ENCODE measurements around the gene ARHGAP12. TPM values are rescaled to one million over a fixed set of nuclear protein-coding genes. Genes with fewer than 3 reads are reported as not detected.
"Not testable (repeated sequence)": the region's sequence is repeated elsewhere in the genome, so short reads cannot be mapped to it uniquely, and the experiment has no call there.

The ARHGAP12 gene
- total RNA-seq, 1 donor from 2014 or later, result 21.7 TPM

- DNase-seq (ENCODE audit: low spot score), result no peak
- intact Hi-C loops (cut with DNase I), result no loop called here
Measured at GRCh38 chr10:31897506-31897905, 31.1 kb downstream of the ARHGAP12 start.

- no peak for DNase-seq (ENCODE audit: low spot score)
- intact Hi-C loops (cut with DNase I), result no loop called here
Measured at GRCh38 chr10:31896968-31897384, 31.7 kb downstream of the ARHGAP12 start.

- intact Hi-C loops (cut with DNase I); DNase-seq (ENCODE audit: low spot score): not testable (repeated sequence)
Measured at GRCh38 chr10:31895722-31896121, 32.9 kb downstream of the ARHGAP12 start.

GRCh38 chr10:31888442-31888841 is 40.2 kb downstream of the ARHGAP12 start:
- DNase-seq (ENCODE audit: low spot score), result no peak
- intact Hi-C loops (cut with DNase I), result no loop called here

GRCh38 chr10:31887850-31888249 is 40.8 kb downstream of the ARHGAP12 start:
- intact Hi-C loops (cut with DNase I), result no loop called here
- DNase-seq (ENCODE audit: low spot score), result no peak

- intact Hi-C loops (cut with DNase I), result no loop called here
Measured at GRCh38 chr10:31886885-31887284, 41.7 kb downstream of the ARHGAP12 start.

GRCh38 chr10:31885971-31886370 is 42.7 kb downstream of the ARHGAP12 start:
- intact Hi-C loops (cut with DNase I), result no loop called here
- no peak for DNase-seq (ENCODE audit: low spot score)

More at GRCh38 chr10:31886885-31887284, 41.7 kb downstream of the ARHGAP12 start:
- no peak for DNase-seq (ENCODE audit: low spot score)

- no peak for DNase-seq (ENCODE audit: low spot score)
- intact Hi-C loops (cut with DNase I), result no loop called here
Measured at GRCh38 chr10:31884386-31884785, 44.2 kb downstream of the ARHGAP12 start.

- DNase-seq (ENCODE audit: low spot score), result no peak
- intact Hi-C loops (cut with DNase I), result no loop called here
Measured at GRCh38 chr10:31883397-31883796, 45.2 kb downstream of the ARHGAP12 start.

GRCh38 chr10:31878486-31878885 is 50.1 kb downstream of the ARHGAP12 start:
- intact Hi-C loops (cut with DNase I), result no loop called here
- no peak for DNase-seq (ENCODE audit: low spot score)

GRCh38 chr10:31876652-31877352 is 51.8 kb downstream of the ARHGAP12 start:
- intact Hi-C loops (cut with DNase I), result no loop called here
- DNase-seq (ENCODE audit: low spot score), result no peak

GRCh38 chr10:31875608-31876007 is 53.0 kb downstream of the ARHGAP12 start:
- intact Hi-C loops (cut with DNase I), result no loop called here
- DNase-seq (ENCODE audit: low spot score), result no peak

GRCh38 chr10:31873724-31874123 is 54.9 kb downstream of the ARHGAP12 start:
- intact Hi-C loops (cut with DNase I), result no loop called here

GRCh38 chr10:31871266-31872065 is 57.2 kb downstream of the ARHGAP12 start:
- DNase-seq (ENCODE audit: low spot score), result no peak
- intact Hi-C loops (cut with DNase I), result no loop called here

More at GRCh38 chr10:31873724-31874123, 54.9 kb downstream of the ARHGAP12 start:
- DNase-seq (ENCODE audit: low spot score), result no peak

GRCh38 chr10:31867646-31868045 is 61.0 kb downstream of the ARHGAP12 start:
- DNase-seq (ENCODE audit: low spot score), result no peak
- intact Hi-C loops (cut with DNase I), result loop anchor here (5.0 to 10.0 kb wide), 2 partner anchors 135 to 337 kb away; no protein-coding TSS in a partner anchor

GRCh38 chr10:31866118-31866670 is 62.4 kb downstream of the ARHGAP12 start:
- no peak for DNase-seq (ENCODE audit: low spot score)
- intact Hi-C loops (cut with DNase I), result loop anchor here (5.0 to 10.0 kb wide), 2 partner anchors 136 to 339 kb away; no protein-coding TSS in a partner anchor

GRCh38 chr10:31864834-31865518 is 63.7 kb downstream of the ARHGAP12 start:
- DNase-seq (ENCODE audit: low spot score), result no peak
- intact Hi-C loops (cut with DNase I), result loop anchor here (2.0 to 10.0 kb wide), 4 partner anchors 62 to 340 kb away; partner anchors contain the start of gene ARHGAP12

GRCh38 chr10:31855033-31855432 is 73.6 kb downstream of the ARHGAP12 start:
- DNase-seq (ENCODE audit: low spot score), result no peak
- intact Hi-C loops (cut with DNase I), result no loop called here

GRCh38 chr10:31853629-31854028 is 75.0 kb downstream of the ARHGAP12 start:
- DNase-seq (ENCODE audit: low spot score), result no peak
- intact Hi-C loops (cut with DNase I), result no loop called here

GRCh38 chr10:31851216-31851615 is 77.4 kb downstream of the ARHGAP12 start:
- intact Hi-C loops (cut with DNase I), result no loop called here
- no peak for DNase-seq (ENCODE audit: low spot score)
